ENCODE measurements around the gene MEOX1. TPM values are rescaled to one million over a fixed set of nuclear protein-coding genes. Genes with fewer than 3 reads are reported as not detected.

MEOX1 gene
- total and polyA plus RNA-seq, 2 of the 8 experiments (the other 6 are each of a cell fraction or from before 2014, with no cell fraction given), result not detected

GRCh38 chr17:43616421-43616820, 45.3 kb downstream of the MEOX1 start (continued):
- TF ChIP-seq CHD7 (IDR thresholded peaks at IDR 0.05; ENCODE audit: insufficient replicate concordance, low read length), result no peak
- TF ChIP-seq TAF1 (IDR thresholded peaks at IDR 0.05; ENCODE audit: low read depth, low read length), result no peak
- TF ChIP-seq FOSL1 (IDR thresholded peaks at IDR 0.05; ENCODE audit: insufficient read depth, low read depth, low read length), result no peak
- no peak for TF ChIP-seq CEBPB (IDR thresholded peaks at IDR 0.05; ENCODE audit: low read depth, low read length)
- TF ChIP-seq JUND (IDR thresholded peaks at IDR 0.05; ENCODE audit: low read length), result no peak
- TF ChIP-seq BRCA1 (IDR thresholded peaks at IDR 0.05; ENCODE audit: low read depth, low read length), result no peak
